Loucy (cell line): ENCODE measurements around the gene SLC35A5.

Experiments used
- H2AFZ ChIP-seq: fragments of 200-600 bp; sonication (generic); 2 replicates; pipeline ENCODE4 v1.6.0; 2016; ENCODE audit warnings: antibody characterized with exemption, mild to moderate bottlenecking, low read length, moderate library complexity
- H3F3A ChIP-seq: fragments of 200-600 bp; 2 replicates; pipeline ENCODE4 v1.6.0; 2016; ENCODE audit warnings: antibody characterized with exemption, low read depth, mild to moderate bottlenecking
- H3K27me3 ChIP-seq: fragments of 200-600 bp; sonication (generic); 2 replicates; pipeline ENCODE4 v1.6.1; 2014; ENCODE audit warnings: low read length, mild to moderate bottlenecking; ENCODE audit not compliant: insufficient read depth, poor library complexity, severe bottlenecking
- H3K36me3 ChIP-seq: fragments of 200-600 bp; sonication (generic); 2 replicates; pipeline ENCODE4 v1.6.1; 2016; ENCODE audit warnings: low read length; ENCODE audit not compliant: insufficient read depth
- H3K4me1 ChIP-seq: fragments of 200-600 bp; sonication (generic); 2 replicates; pipeline ENCODE4 v1.5.1; 2014; ENCODE audit warnings: low read length, mild to moderate bottlenecking; ENCODE audit not compliant: insufficient read depth, poor library complexity, severe bottlenecking
- H3K4me2 ChIP-seq: fragments of 200-600 bp; sonication (generic); 2 replicates; pipeline ENCODE4 v1.6.0; 2014; ENCODE audit warnings: antibody characterized with exemption, low read length, low read depth, mild to moderate bottlenecking; ENCODE audit not compliant: poor library complexity, severe bottlenecking
- H3K4me3 ChIP-seq: fragments of 200-600 bp; sonication (generic); 2 replicates; pipeline ENCODE4 v1.5.1; 2014; ENCODE audit warnings: low read length, mild to moderate bottlenecking, mixed read lengths; ENCODE audit not compliant: poor library complexity, severe bottlenecking
- H3K79me2 ChIP-seq: fragments of 200-600 bp; sonication (generic); 2 replicates; pipeline ENCODE4 v1.6.1; 2014; ENCODE audit warnings: low read length; ENCODE audit not compliant: insufficient read depth
- H3K9ac ChIP-seq: fragments of 200-600 bp; sonication (generic); 2 replicates; pipeline ENCODE4 v1.6.0; 2014; ENCODE audit warnings: mild to moderate bottlenecking, low read depth, low read length, moderate library complexity; ENCODE audit not compliant: poor library complexity, severe bottlenecking
- H3K9me2 ChIP-seq: fragments of 200-600 bp; sonication (generic); replicated peaks from 2 replicates; pipeline ENCODE4 v1.6.1; 2016; ENCODE audit warnings: low read depth, low read length, mixed read lengths
- H3K9me3 ChIP-seq: fragments of 200-600 bp; sonication (generic); 2 replicates; pipeline ENCODE4 v1.6.1; 2014; ENCODE audit warnings: mild to moderate bottlenecking, antibody characterized with exemption, low read length, low read depth; ENCODE audit not compliant: insufficient read depth
- H4K20me1 ChIP-seq: fragments of 200-600 bp; sonication (generic); 2 replicates; pipeline ENCODE4 v1.6.0; 2014; ENCODE audit warnings: antibody characterized with exemption, low read length, mild to moderate bottlenecking; ENCODE audit not compliant: insufficient read depth, poor library complexity, severe bottlenecking
- CTCF ChIP-seq: fragments of 200-600 bp; sonication (generic); conservative IDR thresholded peaks from 2 replicates; pipeline ENCODE4 v1.5.1; 2014; ENCODE audit warnings: mild to moderate bottlenecking, antibody characterized with exemption, low read length
- EZH2phosphoT487 ChIP-seq: fragments of 200-600 bp; IDR thresholded peaks from 2 replicates; pipeline ENCODE4 v1.6.1; 2018; ENCODE audit warnings: antibody characterized with exemption, mild to moderate bottlenecking, moderate library complexity, borderline replicate concordance

Gene SLC35A5

GRCh38 chr3:112582244-112582874 is 20.5 kb downstream of the SLC35A5 start:
- no peaks in the 10 kb centered on the region for H4K20me1 ChIP-seq
- no peaks in the 10 kb centered on the region for H3K9me3 ChIP-seq
- H3K27me3 ChIP-seq, result no peaks in the 10 kb centered on the region
- H3K79me2 ChIP-seq, result no peaks in the 10 kb centered on the region
- no peak overlapping the region for H3K4me3 ChIP-seq
- TF ChIP-seq CTCF (peak; percentile 85), EZH2phosphoT487 (no peak)
- peaks cover 37% of the 10 kb centered on the region; the same call in 1 of the 2 replicates for H3K36me3 ChIP-seq
- H3K4me1 ChIP-seq, result peaks cover 2% of the 10 kb centered on the region
- H3K9me2 ChIP-seq, result no peaks in the 10 kb centered on the region
- H3F3A ChIP-seq, result no peaks in the 10 kb centered on the region
- no peak overlapping the region for H3K4me2 ChIP-seq
- H2AFZ ChIP-seq, result no peak overlapping the region
- no peak overlapping the region for H3K9ac ChIP-seq

- Histone ChIP-seq H3K79me2 (no peaks in the 10 kb centered on the region), H3K4me1 (peaks cover 5% of the 10 kb centered on the region), H2AFZ (no peak overlapping the region), H3K9me3 (no peaks in the 10 kb centered on the region), H3F3A (no peaks in the 10 kb centered on the region), H4K20me1 (no peaks in the 10 kb centered on the region), H3K4me2 (no peak overlapping the region), H3K36me3 (peaks cover 36% of the 10 kb centered on the region; the same call in 1 of the 2 replicates), H3K9ac (no peak overlapping the region), H3K4me3 (no peak overlapping the region), H3K27me3 (no peaks in the 10 kb centered on the region), H3K9me2 (no peaks in the 10 kb centered on the region)
- TF ChIP-seq EZH2phosphoT487, result no peak
- TF ChIP-seq CTCF, result no peak
Measured at GRCh38 chr3:112583105-112583504, 21.3 kb downstream of the SLC35A5 start.

GRCh38 chr3:112585782-112586181 is 23.9 kb downstream of the SLC35A5 start:
- Histone ChIP-seq H4K20me1 (no peaks in the 10 kb centered on the region), H3K79me2 (no peaks in the 10 kb centered on the region), H3K27me3 (no peaks in the 10 kb centered on the region), H3K36me3 (peaks cover 17% of the 10 kb centered on the region; the same call in 1 of the 2 replicates), H3K4me3 (no peak overlapping the region), H3K4me1 (peaks cover 5% of the 10 kb centered on the region), H3F3A (no peaks in the 10 kb centered on the region), H3K9ac (no peak overlapping the region), H3K4me2 (no peak overlapping the region), H3K9me3 (no peaks in the 10 kb centered on the region), H2AFZ (no peak overlapping the region), H3K9me2 (no peaks in the 10 kb centered on the region)
- no peak for TF ChIP-seq EZH2phosphoT487
- TF ChIP-seq CTCF, result no peak
